PC-9 (cell line): Measurements from ENCODE around the gene NUDT3. TPM values are rescaled to one million over a fixed set of nuclear protein-coding genes. Genes with fewer than 3 reads are reported as not detected.

Experiments
- BruUV-seq: library from RNA; stranded (reverse); fragments of 400-500 nt; replicated peaks from 2 replicates; lab custom pipeline; 2021; lab: Mats Ljungman, UMichigan
- CTCF ChIA-PET: fragments of 300-600 bp; sonication (Branson Sonifier 250); formaldehyde crosslinking; loops from one replicate; lab custom pipeline; 2022; ENCODE audit warnings: antibody characterized with exemption; lab: Charles Lee
- POLR2A ChIA-PET: fragments of 300-600 bp; sonication (Branson Sonifier 250); formaldehyde crosslinking; loops from one replicate; lab custom pipeline; 2022; ENCODE audit warnings: antibody characterized with exemption; ENCODE audit not compliant: unreplicated experiment; lab: Charles Lee
- DNase-seq, 2 experiments: peaks; one replicate each; pipeline versions ENCODE4 v3.0.0 to v3.0.0-alpha.2; 2015 to 2022; ENCODE audit warnings: mixed read lengths in 1 of 2
- H2AFZ ChIP-seq: fragments of 200-600 bp; sonication (generic); 2 replicates; pipeline ENCODE4 v1.8.1; 2017; ENCODE audit warnings: antibody characterized with exemption
- H3F3A ChIP-seq: fragments of 200-600 bp; sonication (generic); 2 replicates; pipeline ENCODE4 v1.8.1; 2017; ENCODE audit warnings: antibody characterized with exemption, mild to moderate bottlenecking, low read depth; ENCODE audit not compliant: insufficient read depth
- H3K27ac ChIP-seq: fragments of 200-600 bp; sonication (generic); 2 replicates; pipeline ENCODE4 v1.6.1; 2016; ENCODE audit warnings: mixed run types
- H3K27me3 ChIP-seq: fragments of 200-600 bp; sonication (generic); 2 replicates; pipeline ENCODE4 v1.6.1; 2016; ENCODE audit warnings: low read depth, mixed run types; ENCODE audit not compliant: insufficient read depth
- H3K36me3 ChIP-seq: fragments of 200-600 bp; sonication (generic); 2 replicates; pipeline ENCODE4 v1.6.1; 2016; ENCODE audit warnings: low read depth, mixed run types
- H3K4me1 ChIP-seq: fragments of 200-600 bp; sonication (generic); replicated peaks from 2 replicates; pipeline ENCODE4 v1.6.1; 2016; ENCODE audit warnings: mixed run types; ENCODE audit not compliant: insufficient read depth
- H3K4me2 ChIP-seq: fragments of 200-600 bp; sonication (generic); 2 replicates; pipeline ENCODE4 v1.6.1; 2017; ENCODE audit warnings: mixed run types
- H3K4me3 ChIP-seq: fragments of 200-600 bp; sonication (generic); 2 replicates; pipeline ENCODE4 v1.6.1; 2016; ENCODE audit warnings: mixed run types
- H3K79me2 ChIP-seq: fragments of 200-600 bp; sonication (generic); 2 replicates; pipeline ENCODE4 v1.6.1; 2017; ENCODE audit warnings: low read depth, mixed run types
- H3K9me2 ChIP-seq: fragments of 200-600 bp; sonication (generic); 2 replicates; pipeline ENCODE4 v1.8.1; 2017; ENCODE audit warnings: mild to moderate bottlenecking; ENCODE audit not compliant: insufficient read depth
- H3K9me3 ChIP-seq: fragments of 200-600 bp; sonication (generic); 2 replicates; pipeline ENCODE4 v1.8.1; 2016; ENCODE audit warnings: low read depth; ENCODE audit not compliant: insufficient read depth
- H4K20me1 ChIP-seq: fragments of 200-600 bp; sonication (generic); 2 replicates; pipeline ENCODE4 v1.8.1; 2017; ENCODE audit not compliant: insufficient read depth
- CTCF ChIP-seq: fragments of 200-600 bp; sonication (generic); conservative IDR thresholded peaks from 2 replicates; pipeline ENCODE4 v1.6.1; 2017; ENCODE audit warnings: mixed run types, antibody characterized with exemption, mild to moderate bottlenecking, moderate library complexity
- EZH2 ChIP-seq: fragments of 200-600 bp; sonication (generic); IDR thresholded peaks from 2 replicates; pipeline ENCODE4 v1.8.0; 2017; ENCODE audit warnings: antibody characterized with exemption, low read depth
- intact Hi-C: fragments of 100-400 bp; cut with micrococcal nuclease; formaldehyde crosslinking; loops from one replicate; pipeline ENCODE4 v1.10.0; 2022; ENCODE audit not compliant: unreplicated experiment
- total RNA-seq: library from RNA; stranded (reverse); gene quantifications from 2 replicates; pipeline ENCODE4 v1.2.3, GENCODE V29; 2021

NUDT3 gene
- total RNA-seq, 1 experiment from 2014 or later: 19.1 TPM

DNA sequence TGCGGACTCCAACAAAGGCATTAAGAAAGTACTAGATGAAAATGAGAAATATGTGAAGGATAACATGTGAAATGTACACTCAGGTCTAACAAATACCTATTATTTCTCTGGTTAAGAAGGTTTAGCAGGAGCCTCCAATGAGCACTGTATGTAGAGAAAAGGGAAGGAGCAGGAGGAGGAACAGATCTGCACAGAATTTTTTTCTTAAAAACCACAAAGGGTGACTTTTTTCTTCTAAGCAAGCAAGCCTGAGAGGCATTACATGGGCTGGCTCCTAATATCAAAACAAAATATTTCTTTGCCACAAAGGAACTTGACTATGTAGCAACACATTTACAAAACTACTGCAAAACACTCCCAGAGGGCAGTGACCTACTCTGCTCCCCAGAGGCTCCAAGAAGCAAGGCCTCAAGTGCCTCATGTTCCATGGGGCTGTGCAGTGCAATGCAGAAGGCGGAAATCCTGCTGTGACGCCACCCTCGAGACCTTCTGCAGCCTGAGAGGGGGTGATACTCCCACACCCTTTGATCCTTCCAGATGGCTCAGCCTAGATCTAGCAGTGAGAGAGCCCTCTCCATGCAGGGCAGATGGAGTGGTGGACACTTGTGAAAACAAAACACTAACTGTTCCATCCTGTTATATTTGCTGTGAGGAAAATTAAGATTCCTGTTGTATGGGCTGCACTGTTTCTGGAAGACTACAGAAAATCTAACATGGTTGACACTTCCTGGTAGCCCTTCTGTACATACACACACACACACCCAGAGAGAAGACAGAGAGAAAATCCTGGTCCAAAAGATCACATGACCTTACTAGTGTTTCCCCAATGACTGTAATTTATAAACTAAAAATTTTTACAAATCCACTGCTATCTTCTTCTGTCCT, 107.7 kb downstream of the NUDT3 start:
- Histone ChIP-seq H3K36me3 (no peaks in the 10 kb centered on the region; the same call in none of the 2 replicates), H2AFZ (no peak overlapping the region), H3K4me2 (no peak overlapping the region), H4K20me1 (no peaks in the 10 kb centered on the region), H3K9me3 (no peaks in the 10 kb centered on the region), H3K4me1 (no peaks in the 10 kb centered on the region), H3F3A (peaks cover 5% of the 10 kb centered on the region; the same call in 1 of the 2 replicates), H3K9me2 (no peaks in the 10 kb centered on the region), H3K79me2 (no peaks in the 10 kb centered on the region; the same call in 1 of the 2 replicates), H3K27me3 (no peaks in the 10 kb centered on the region), H3K27ac (no peak overlapping the region; the same call in 1 of the 2 replicates), H3K4me3 (no peak overlapping the region)
- DNase-seq: no peak
- intact Hi-C loops: no loop called here
- ChIA-PET POLR2A (no interaction called here), CTCF (no interaction called here)
- TF ChIP-seq EZH2: no peak
- TF ChIP-seq CTCF: no peak
- BruUV-seq: no TSS peak

GRCh38 chr6:34281702-34282334, 110.7 kb downstream of the NUDT3 start:
- Histone ChIP-seq H3K9me2 (no peaks in the 10 kb centered on the region), H3F3A (peaks cover 5% of the 10 kb centered on the region; the same call in 1 of the 2 replicates), H2AFZ (no peak overlapping the region), H3K36me3 (peaks cover 4% of the 10 kb centered on the region), H3K4me1 (peaks cover 5% of the 10 kb centered on the region), H3K4me3 (no peak overlapping the region), H3K9me3 (no peaks in the 10 kb centered on the region), H4K20me1 (no peaks in the 10 kb centered on the region), H3K27ac (no peak overlapping the region), H3K79me2 (no peaks in the 10 kb centered on the region), H3K27me3 (no peaks in the 10 kb centered on the region), H3K4me2 (no peak overlapping the region)
- ChIA-PET POLR2A (no interaction called here), CTCF (no interaction called here)
- intact Hi-C loops: no loop called here
- no peak for DNase-seq
- no peak for TF ChIP-seq CTCF
- no peak for TF ChIP-seq EZH2
- no TSS peak for BruUV-seq

DNA sequence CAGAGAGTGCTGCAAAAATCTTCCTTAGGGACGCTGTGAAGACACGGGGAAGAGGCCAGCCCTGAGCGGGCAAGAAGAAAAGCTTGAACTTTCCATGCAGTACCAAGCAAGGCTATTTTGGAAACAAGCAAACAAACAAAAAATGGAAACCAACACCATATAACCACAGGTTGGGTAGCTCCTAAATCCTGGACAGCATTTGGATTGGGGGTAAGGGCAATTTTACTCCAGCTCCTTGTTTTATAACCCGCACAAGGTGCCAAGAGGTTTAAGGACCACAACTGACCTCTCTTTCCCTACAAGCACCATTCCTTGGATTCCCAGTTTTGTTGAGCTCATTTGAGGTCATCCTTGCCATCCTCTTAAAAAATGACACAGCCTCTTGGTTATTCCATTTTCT, 112.3 kb downstream of the NUDT3 start:
- Histone ChIP-seq H3F3A (0 out of 2 replicates have a peak, but pooled peaks cover 5% of the 10 kb centered on the region), H3K27ac (no peak overlapping the region), H3K9me3 (no peaks in the 10 kb centered on the region), H3K4me3 (no peak overlapping the region), H3K9me2 (no peaks in the 10 kb centered on the region), H3K36me3 (peaks cover 4% of the 10 kb centered on the region; the same call in 1 of the 2 replicates), H3K27me3 (no peaks in the 10 kb centered on the region), H4K20me1 (no peaks in the 10 kb centered on the region), H2AFZ (no peak overlapping the region), H3K4me1 (peaks cover 10% of the 10 kb centered on the region), H3K79me2 (no peaks in the 10 kb centered on the region), H3K4me2 (no peak overlapping the region)
- intact Hi-C loops: no loop called here
- no peak for DNase-seq
- BruUV-seq: no TSS peak
- POLR2A ChIA-PET: no interaction called here
- CTCF ChIA-PET: no interaction called here
- TF ChIP-seq CTCF (no peak), EZH2 (no peak)
